ENCODE measurements around the gene DDB1.

The DDB1 gene

GRCh38 chr11:61303725-61304124 is 29.2 kb downstream of the DDB1 start:
- Histone ChIP-seq H3K9me3 (ENCODE audit: control insufficient read depth in 5 of 5, low read length in 5 of 5) (no peaks in the 10 kb centered on the region), H3K4me3 (ENCODE audit: low read depth in 1 of 5, low read length in 5 of 5) (no peak overlapping the region), H3K27me3 (ENCODE audit: control insufficient read depth in 5 of 5, insufficient read depth in 4 of 5, low read length in 5 of 5) (no peaks in the 10 kb centered on the region), H3K36me3 (ENCODE audit: control insufficient read depth in 5 of 5, insufficient read depth in 5 of 5, low read length in 5 of 5) (peaks cover 28 to 98% (median 96%) of the 10 kb centered on the region in 5 donors), H3K9ac (ENCODE audit: low read length in 5 of 5) (no peak overlapping the region), H3K4me1 (ENCODE audit: control insufficient read depth in 5 of 5, insufficient read depth in 5 of 5, low read length in 5 of 5) (no peaks in the 10 kb centered on the region), H3K27ac (ENCODE audit: low read depth, low read length) (no peak overlapping the region)

GRCh38 chr11:61302550-61302949 is 30.4 kb downstream of the DDB1 start:
- Histone ChIP-seq H3K9me3 (ENCODE audit: control insufficient read depth in 5 of 5, low read length in 5 of 5) (no peaks in the 10 kb centered on the region), H3K4me1 (ENCODE audit: control insufficient read depth in 5 of 5, insufficient read depth in 5 of 5, low read length in 5 of 5) (peaks cover 0 to 7% (median 5%) of the 10 kb centered on the region in 5 donors), H3K9ac (ENCODE audit: low read length in 5 of 5) (no peak overlapping the region), H3K4me3 (ENCODE audit: low read depth in 1 of 5, low read length in 5 of 5) (no peak overlapping the region), H3K36me3 (ENCODE audit: control insufficient read depth in 5 of 5, insufficient read depth in 5 of 5, low read length in 5 of 5) (peaks cover 20 to 94% (median 84%) of the 10 kb centered on the region in 5 donors), H3K27ac (ENCODE audit: low read depth, low read length) (no peak overlapping the region), H3K27me3 (ENCODE audit: control insufficient read depth in 5 of 5, insufficient read depth in 4 of 5, low read length in 5 of 5) (no peaks in the 10 kb centered on the region)

- Histone ChIP-seq H3K36me3 (ENCODE audit: control insufficient read depth in 5 of 5, insufficient read depth in 5 of 5, low read length in 5 of 5) (peaks cover 6 to 60% (median 49%) of the 10 kb centered on the region in 5 donors), H3K4me1 (ENCODE audit: control insufficient read depth in 5 of 5, insufficient read depth in 5 of 5, low read length in 5 of 5) (peaks cover 0 to 32% (median 28%) of the 10 kb centered on the region in 5 donors), H3K9ac (ENCODE audit: low read length in 5 of 5) (no peak overlapping the region), H3K9me3 (ENCODE audit: control insufficient read depth in 5 of 5, low read length in 5 of 5) (no peaks in the 10 kb centered on the region), H3K27me3 (ENCODE audit: control insufficient read depth in 5 of 5, insufficient read depth in 4 of 5, low read length in 5 of 5) (peaks cover 0 to 7% (median 3%) of the 10 kb centered on the region in 5 donors), H3K4me3 (ENCODE audit: low read depth in 1 of 5, low read length in 5 of 5) (no peak overlapping the region), H3K27ac (ENCODE audit: low read depth, low read length) (no peak overlapping the region)
These were observed 34.2 kb downstream of the DDB1 start for GRCh38 chr11:61298663-61299244.

GRCh38 chr11:61297746-61298145 is 35.2 kb downstream of the DDB1 start:
- peaks cover 6 to 50% (median 39%) of the 10 kb centered on the region in 5 donors for H3K36me3 ChIP-seq (ENCODE audit: control insufficient read depth in 5 of 5, insufficient read depth in 5 of 5, low read length in 5 of 5)
- H3K27ac ChIP-seq (ENCODE audit: low read depth, low read length) = peak overlapping the region; percentile 15
- H3K9me3 ChIP-seq (ENCODE audit: control insufficient read depth in 5 of 5, low read length in 5 of 5) = no peaks in the 10 kb centered on the region
- H3K27me3 ChIP-seq (ENCODE audit: control insufficient read depth in 5 of 5, insufficient read depth in 4 of 5, low read length in 5 of 5) = peaks cover 0 to 11% (median 3%) of the 10 kb centered on the region in 5 donors
- no peak overlapping the region for H3K4me3 ChIP-seq (ENCODE audit: low read depth in 1 of 5, low read length in 5 of 5)
- H3K4me1 ChIP-seq (ENCODE audit: control insufficient read depth in 5 of 5, insufficient read depth in 5 of 5, low read length in 5 of 5) = peaks cover 3 to 37% (median 32%) of the 10 kb centered on the region in 5 donors
- no peak overlapping the region for H3K9ac ChIP-seq (ENCODE audit: low read length in 5 of 5)

- peaks cover 3 to 37% (median 32%) of the 10 kb centered on the region in 5 donors for H3K4me1 ChIP-seq (ENCODE audit: control insufficient read depth in 5 of 5, insufficient read depth in 5 of 5, low read length in 5 of 5)
- no peak overlapping the region for H3K4me3 ChIP-seq (ENCODE audit: low read depth in 1 of 5, low read length in 5 of 5)
- H3K9ac ChIP-seq (ENCODE audit: low read length in 5 of 5) = no peak overlapping the region
- H3K36me3 ChIP-seq (ENCODE audit: control insufficient read depth in 5 of 5, insufficient read depth in 5 of 5, low read length in 5 of 5) = peaks cover 6 to 46% (median 35%) of the 10 kb centered on the region in 5 donors
- H3K27ac ChIP-seq (ENCODE audit: low read depth, low read length) = peak overlapping the region; percentile 15
- H3K27me3 ChIP-seq (ENCODE audit: control insufficient read depth in 5 of 5, insufficient read depth in 4 of 5, low read length in 5 of 5) = peaks cover 0 to 13% (median 3%) of the 10 kb centered on the region in 5 donors
- H3K9me3 ChIP-seq (ENCODE audit: control insufficient read depth in 5 of 5, low read length in 5 of 5) = no peaks in the 10 kb centered on the region
These were observed 35.6 kb downstream of the DDB1 start for GRCh38 chr11:61297341-61297740.

GRCh38 chr11:61295596-61295926 is 37.3 kb downstream of the DDB1 start:
- H3K4me1 ChIP-seq (ENCODE audit: control insufficient read depth in 5 of 5, insufficient read depth in 5 of 5, low read length in 5 of 5) = peaks cover 3 to 37% (median 32%) of the 10 kb centered on the region in 5 donors
- peak overlapping the region in 4 of 5 donors; percentile 27 to 75 (median 68) for H3K4me3 ChIP-seq (ENCODE audit: low read depth in 1 of 5, low read length in 5 of 5)
- peak overlapping the region in 2 of 5 donors; percentile 26 to 53 for H3K9ac ChIP-seq (ENCODE audit: low read length in 5 of 5)
- no peaks in the 10 kb centered on the region for H3K9me3 ChIP-seq (ENCODE audit: control insufficient read depth in 5 of 5, low read length in 5 of 5)
- H3K36me3 ChIP-seq (ENCODE audit: control insufficient read depth in 5 of 5, insufficient read depth in 5 of 5, low read length in 5 of 5) = peaks cover 2 to 28% (median 17%) of the 10 kb centered on the region in 5 donors
- no peak overlapping the region for H3K27ac ChIP-seq (ENCODE audit: low read depth, low read length)
- H3K27me3 ChIP-seq (ENCODE audit: control insufficient read depth in 5 of 5, insufficient read depth in 4 of 5, low read length in 5 of 5) = peaks cover 0 to 13% (median 3%) of the 10 kb centered on the region in 5 donors

GRCh38 chr11:61294717-61295595 is 37.9 kb downstream of the DDB1 start, which contains the start of gene VWCE:
TSS of gene VWCE (minus strand) at chr11:61295316. CDS start at chr11:61295037, 279 bp downstream.
- peaks cover 2 to 22% (median 11%) of the 10 kb centered on the region in 5 donors for H3K36me3 ChIP-seq (ENCODE audit: control insufficient read depth in 5 of 5, insufficient read depth in 5 of 5, low read length in 5 of 5)
- H3K4me3 ChIP-seq (ENCODE audit: low read depth in 1 of 5, low read length in 5 of 5) = peak within 1 kb of the TSS in 4 of 5 donors; percentile 62 to 75 (median 68)
- peaks cover 3 to 37% (median 32%) of the 10 kb centered on the region in 5 donors for H3K4me1 ChIP-seq (ENCODE audit: control insufficient read depth in 5 of 5, insufficient read depth in 5 of 5, low read length in 5 of 5)
- H3K27ac ChIP-seq (ENCODE audit: low read depth, low read length) = no peak within 1 kb of the TSS
- H3K9me3 ChIP-seq (ENCODE audit: control insufficient read depth in 5 of 5, low read length in 5 of 5) = no peaks in the 10 kb centered on the region
- peaks cover 0 to 13% (median 3%) of the 10 kb centered on the region in 5 donors for H3K27me3 ChIP-seq (ENCODE audit: control insufficient read depth in 5 of 5, insufficient read depth in 4 of 5, low read length in 5 of 5)
- H3K9ac ChIP-seq (ENCODE audit: low read length in 5 of 5) = peak within 1 kb of the TSS in 4 of 5 donors; percentile 26 to 54 (median 48)

- no peak overlapping the region for H3K27ac ChIP-seq (ENCODE audit: low read depth, low read length)
- peak overlapping the region in 3 of 5 donors; percentile 21 to 53 (median 48) for H3K9ac ChIP-seq (ENCODE audit: low read length in 5 of 5)
- H3K27me3 ChIP-seq (ENCODE audit: control insufficient read depth in 5 of 5, insufficient read depth in 4 of 5, low read length in 5 of 5) = peaks cover 0 to 13% (median 3%) of the 10 kb centered on the region in 5 donors
- H3K36me3 ChIP-seq (ENCODE audit: control insufficient read depth in 5 of 5, insufficient read depth in 5 of 5, low read length in 5 of 5) = peaks cover 1 to 14% (median 4%) of the 10 kb centered on the region in 5 donors
- peak overlapping the region; percentile 4 to 75 (median 65) for H3K4me3 ChIP-seq (ENCODE audit: low read depth in 1 of 5, low read length in 5 of 5)
- H3K9me3 ChIP-seq (ENCODE audit: control insufficient read depth in 5 of 5, low read length in 5 of 5) = no peaks in the 10 kb centered on the region
- H3K4me1 ChIP-seq (ENCODE audit: control insufficient read depth in 5 of 5, insufficient read depth in 5 of 5, low read length in 5 of 5) = peaks cover 3 to 37% (median 32%) of the 10 kb centered on the region in 5 donors
These were observed 38.8 kb downstream of the DDB1 start for GRCh38 chr11:61293867-61294716.

GRCh38 chr11:61292356-61292755 is 40.5 kb downstream of the DDB1 start:
- Histone ChIP-seq H3K36me3 (ENCODE audit: control insufficient read depth in 5 of 5, insufficient read depth in 5 of 5, low read length in 5 of 5) (peaks cover 0 to 2% (median 0%) of the 10 kb centered on the region in 5 donors), H3K9ac (ENCODE audit: low read length in 5 of 5) (no peak overlapping the region), H3K4me1 (ENCODE audit: control insufficient read depth in 5 of 5, insufficient read depth in 5 of 5, low read length in 5 of 5) (peaks cover 3 to 29% (median 26%) of the 10 kb centered on the region in 5 donors), H3K27ac (ENCODE audit: low read depth, low read length) (no peak overlapping the region), H3K9me3 (ENCODE audit: control insufficient read depth in 5 of 5, low read length in 5 of 5) (no peaks in the 10 kb centered on the region), H3K4me3 (ENCODE audit: low read depth in 1 of 5, low read length in 5 of 5) (no peak overlapping the region), H3K27me3 (ENCODE audit: control insufficient read depth in 5 of 5, insufficient read depth in 4 of 5, low read length in 5 of 5) (peaks cover 0 to 13% (median 3%) of the 10 kb centered on the region in 5 donors)

Measured in subcutaneous abdominal adipose tissue (tissue), 5 donors.